ENCODE results near the gene HSPBP1. TPM values are rescaled to one million over a fixed set of nuclear protein-coding genes. Genes with fewer than 3 reads are reported as not detected.

The HSPBP1 gene
- total RNA-seq, 1 donor from 2014 or later, result 35.6 TPM

- intact Hi-C loops (cut with micrococcal nuclease), result no loop called here
Observed at GRCh38 chr19:55305491-55305890, 25.6 kb upstream of the HSPBP1 start.

GRCh38 chr19:55304980-55305379 is 25.1 kb upstream of the HSPBP1 start:
- intact Hi-C loops (cut with micrococcal nuclease), result loop anchor here (5.0 kb wide), 1 partner anchor 102 kb away; the partner anchor contains the start of gene UBE2S

DNA sequence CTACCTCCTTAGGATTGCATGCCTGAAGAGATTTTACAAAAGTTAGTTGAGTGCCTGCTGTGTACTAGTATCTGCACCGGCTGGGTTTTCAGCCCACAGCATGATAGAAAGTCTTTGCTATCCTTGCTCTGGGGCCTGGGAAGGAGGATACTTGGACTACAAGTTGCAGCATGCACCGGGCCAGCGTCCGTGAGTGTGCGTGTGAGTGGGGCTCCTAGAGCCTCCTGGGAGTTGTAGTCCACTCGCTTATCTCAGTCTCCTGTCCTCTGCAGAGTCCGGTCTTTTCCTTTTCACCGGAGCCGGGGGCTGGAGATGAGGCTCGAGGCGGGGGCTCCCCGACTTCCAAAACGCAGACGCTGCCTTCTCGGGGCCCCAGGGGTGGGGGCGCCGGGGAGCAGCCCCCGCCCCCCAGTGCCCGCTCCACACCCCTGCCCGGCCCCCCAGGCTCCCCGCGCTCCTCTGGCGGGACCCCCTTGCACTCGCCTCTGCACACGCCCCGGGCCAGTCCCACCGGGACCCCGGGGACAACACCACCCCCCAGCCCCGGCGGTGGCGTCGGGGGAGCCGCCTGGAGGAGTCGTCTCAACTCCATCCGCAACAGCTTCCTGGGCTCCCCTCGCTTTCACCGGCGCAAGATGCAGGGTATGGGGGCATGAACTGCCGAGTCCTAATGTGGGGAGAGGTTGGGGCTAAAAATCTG is 24.5 kb upstream of the HSPBP1 start:
- intact Hi-C loops (cut with micrococcal nuclease), result loop anchor here (5.0 kb wide), 1 partner anchor 103 kb away; the partner anchor contains the start of gene UBE2S

- intact Hi-C loops (cut with micrococcal nuclease), result loop anchor here (5.0 kb wide), 1 partner anchor 104 kb away; the partner anchor contains the start of gene UBE2S
Observed at GRCh38 chr19:55303477-55303876, 23.6 kb upstream of the HSPBP1 start.

- intact Hi-C loops (cut with micrococcal nuclease), result loop anchor here (1.0 to 5.0 kb wide), 2 partner anchors 83 to 105 kb away; partner anchors contain the start of genes RPL28 and UBE2S
Observed at GRCh38 chr19:55302318-55302703, 22.4 kb upstream of the HSPBP1 start.

GRCh38 chr19:55301459-55302317 is 21.8 kb upstream of the HSPBP1 start:
- intact Hi-C loops (cut with micrococcal nuclease), result loop anchor here (1.0 to 5.0 kb wide), 3 partner anchors 38 to 106 kb away; partner anchors contain the start of genes KMT5C, RPL28 and UBE2S

- intact Hi-C loops (cut with micrococcal nuclease), result loop anchor here (1.0 to 5.0 kb wide), 2 partner anchors 38 to 106 kb away; partner anchors contain the start of genes KMT5C and UBE2S
Observed at GRCh38 chr19:55300886-55301458, 21.1 kb upstream of the HSPBP1 start.

- intact Hi-C loops (cut with micrococcal nuclease), result loop anchor here (5.0 kb wide), 1 partner anchor 107 kb away; the partner anchor contains the start of gene UBE2S
Observed at GRCh38 chr19:55299991-55300390, 20.1 kb upstream of the HSPBP1 start.

DNA sequence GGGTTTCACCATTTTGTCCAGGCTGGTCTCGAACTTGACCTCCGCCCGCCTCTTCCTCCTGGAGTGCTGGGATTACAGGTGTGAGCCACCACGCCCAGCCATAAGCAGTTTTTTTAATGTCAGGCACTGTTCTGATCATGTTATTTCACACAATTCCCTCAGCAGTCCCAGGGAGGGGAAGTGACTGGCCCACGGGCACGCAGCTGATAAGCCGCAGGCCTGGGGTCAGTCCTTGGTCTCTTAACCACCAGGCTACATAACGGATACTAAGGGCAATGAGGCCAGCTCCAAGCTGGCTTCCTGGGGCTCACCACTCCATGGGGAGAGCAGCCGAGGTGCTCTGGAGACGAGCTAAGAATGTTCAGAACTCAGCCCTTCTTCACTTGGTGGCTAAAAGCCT is 17.4 kb upstream of the HSPBP1 start:
- intact Hi-C loops (cut with micrococcal nuclease), result no loop called here

GRCh38 chr19:55289117-55289796 is 9.3 kb upstream of the HSPBP1 start:
- intact Hi-C loops (cut with micrococcal nuclease), result no loop called here

DNA sequence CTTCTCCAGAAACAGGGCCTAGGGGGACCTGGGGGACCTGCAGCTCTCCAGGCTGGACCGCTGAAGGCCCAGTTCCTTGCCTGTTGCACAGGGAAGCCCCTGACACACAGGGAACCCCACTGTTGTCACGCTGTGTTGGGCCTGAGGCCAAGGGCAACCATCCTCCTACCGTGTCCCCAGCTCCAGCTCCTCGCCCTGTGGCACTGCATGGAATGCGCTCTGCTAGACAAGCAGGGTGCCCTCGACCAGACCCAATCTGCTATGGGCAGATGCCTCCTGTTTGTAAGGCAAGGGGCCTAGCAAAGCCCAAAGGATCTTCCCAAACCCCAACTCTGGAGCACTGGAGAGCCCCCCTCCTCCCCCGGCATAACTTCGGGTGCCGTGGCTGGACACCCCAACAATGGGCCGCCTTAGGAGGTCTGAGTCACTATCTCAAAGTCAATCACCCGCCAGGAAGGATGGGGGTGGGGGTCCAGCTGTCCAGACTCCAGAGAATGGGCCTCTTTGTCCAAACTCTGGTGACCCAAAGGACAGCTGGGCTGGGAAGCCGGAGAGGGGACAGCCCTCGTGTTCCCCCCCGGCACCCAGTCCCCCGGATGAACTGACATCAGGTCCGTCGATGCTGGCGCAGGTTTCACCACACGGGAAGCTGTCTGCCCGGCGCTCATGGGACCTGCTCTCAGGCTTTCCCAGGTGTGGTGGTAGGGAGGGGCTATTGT is 7.6 kb upstream of the HSPBP1 start:
- intact Hi-C loops (cut with micrococcal nuclease), result no loop called here

DNA sequence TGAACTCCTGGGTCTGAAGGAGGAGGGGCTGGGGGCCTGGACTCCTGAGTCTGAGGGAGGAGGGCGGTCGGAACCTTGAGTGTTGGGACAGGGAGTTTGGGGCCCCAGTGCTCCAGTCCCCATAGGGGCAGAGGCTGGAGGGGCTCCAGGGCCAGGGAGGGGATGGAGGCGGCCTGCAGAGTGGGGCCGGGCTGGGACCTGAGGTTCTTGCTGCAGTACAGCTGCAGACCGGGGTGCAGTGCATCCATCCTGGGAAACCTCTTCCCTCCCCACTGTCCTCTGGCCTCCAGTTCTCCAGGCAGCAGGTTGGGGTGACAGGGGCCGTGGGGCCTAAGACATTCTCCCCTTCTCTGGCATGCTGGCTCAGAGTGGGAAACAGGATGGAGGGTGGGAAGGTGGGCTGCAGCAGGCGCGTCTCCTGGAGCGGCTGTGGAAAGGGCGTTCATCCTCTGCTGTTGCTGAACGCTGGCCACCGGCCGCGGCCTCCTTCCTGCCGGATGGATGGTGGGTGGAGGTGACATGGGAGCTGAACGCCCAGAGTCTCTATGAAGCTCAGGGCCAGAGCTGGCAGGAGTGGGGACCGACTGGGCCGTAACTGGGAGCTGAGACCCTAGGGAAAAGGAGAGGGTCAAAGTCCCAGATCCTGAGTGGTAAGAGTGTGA is 5.5 kb upstream of the HSPBP1 start:
- intact Hi-C loops (cut with micrococcal nuclease), result no loop called here

DNA sequence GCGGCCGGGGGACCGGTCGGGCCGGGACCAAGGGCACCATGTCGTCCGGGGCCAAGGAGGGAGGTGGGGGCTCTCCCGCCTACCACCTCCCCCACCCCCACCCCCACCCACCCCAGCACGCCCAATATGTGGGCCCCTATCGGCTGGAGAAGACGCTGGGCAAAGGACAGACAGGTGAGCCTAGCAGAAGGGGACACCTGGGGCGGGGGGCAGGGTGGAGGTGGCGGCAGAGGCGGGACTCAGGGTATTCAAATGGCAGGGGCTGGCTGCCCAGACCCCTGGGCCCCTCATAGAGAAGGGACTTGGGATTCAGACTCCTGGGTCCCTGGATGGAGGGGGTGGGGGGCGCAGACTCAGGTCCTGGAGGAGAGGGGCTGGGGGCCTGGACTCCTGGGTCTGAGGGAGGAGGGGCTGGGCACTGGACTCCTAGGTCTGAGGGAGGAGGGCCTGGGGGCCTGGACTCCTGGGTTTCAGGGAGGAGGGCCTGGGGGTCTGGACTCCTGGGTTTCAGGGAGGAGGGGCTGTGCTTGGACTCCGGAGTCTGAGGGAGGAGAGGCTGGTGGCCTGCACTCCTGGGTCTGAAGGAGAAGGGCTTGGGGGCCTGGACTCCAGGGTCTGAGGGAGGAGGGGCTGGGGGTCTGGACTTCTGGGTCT is 4.6 kb upstream of the HSPBP1 start:
- intact Hi-C loops (cut with micrococcal nuclease), result no loop called here

GRCh38 chr19:55283548-55284377 is 3.9 kb upstream of the HSPBP1 start, which contains the start of gene BRSK1:
Gene BRSK1, plus strand, starts transcription at chr19:55283997. Its CDS starts 446 bp downstream, at chr19:55284443.
- intact Hi-C loops (cut with micrococcal nuclease), result no loop called here

GRCh38 chr19:55279340-55279739 is 570 bp downstream of the HSPBP1 start:
- intact Hi-C loops (cut with micrococcal nuclease), result no loop called here

DNA sequence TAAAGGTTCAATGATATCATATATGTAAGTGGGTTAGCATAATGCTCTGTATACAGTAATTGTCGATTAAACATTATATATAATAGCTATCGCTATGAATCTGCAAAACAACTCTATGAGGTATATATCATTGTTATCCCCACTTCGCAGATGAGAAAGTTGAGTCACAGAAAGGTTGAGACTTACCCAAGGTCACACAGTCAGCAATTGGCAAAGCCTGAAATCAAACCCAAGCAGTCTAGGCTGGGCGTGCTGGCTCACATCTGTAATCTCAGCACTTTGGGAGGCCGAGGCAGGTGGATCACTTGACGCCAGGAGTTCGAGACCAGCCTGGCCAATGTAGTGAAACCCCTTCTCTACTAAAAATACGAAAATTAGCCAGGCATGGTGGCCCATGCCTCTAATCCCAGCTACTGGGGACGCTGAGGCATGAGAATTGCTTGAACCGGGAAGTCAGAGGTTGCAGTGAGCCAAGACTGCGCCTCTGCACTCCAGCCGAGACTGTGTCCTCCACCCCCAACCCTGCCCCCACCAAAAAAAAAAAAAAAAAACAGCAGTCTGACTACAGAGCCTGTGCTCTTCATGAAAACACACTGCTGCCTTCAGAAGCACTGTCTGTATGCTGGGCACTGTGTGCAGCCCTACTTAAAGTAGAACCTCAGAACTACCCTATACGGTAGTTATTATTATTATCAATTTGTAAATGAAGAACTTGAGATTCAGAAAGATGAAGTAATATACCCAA is 1.3 kb downstream of the HSPBP1 start:
- intact Hi-C loops (cut with micrococcal nuclease), result no loop called here

DNA sequence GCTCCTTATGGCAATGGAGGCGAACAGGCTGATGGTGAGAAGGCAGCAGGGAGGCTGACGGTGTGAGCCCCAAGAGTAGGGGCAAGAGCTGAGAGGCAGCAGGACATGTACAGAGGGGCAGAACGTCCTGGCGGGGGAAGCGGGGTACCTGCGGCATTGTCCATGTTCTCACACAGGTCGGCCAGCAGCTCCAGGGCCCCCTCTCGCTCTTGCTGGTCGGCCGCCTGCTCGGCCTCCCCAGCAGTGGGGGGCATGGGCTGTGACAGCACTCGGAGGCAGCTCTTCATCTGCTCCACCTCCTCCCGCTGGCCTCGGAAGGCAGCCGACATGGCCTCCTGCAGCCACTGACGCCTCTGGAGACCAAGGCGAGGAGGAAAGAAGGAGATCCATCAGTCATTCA is 2.4 kb downstream of the HSPBP1 start:
- intact Hi-C loops (cut with micrococcal nuclease), result no loop called here
